ENCODE measurements around the gene IMPACT. TPM values are rescaled to one million over a fixed set of nuclear protein-coding genes. Genes with fewer than 3 reads are reported as not detected.

IMPACT gene
- total and polyA plus RNA-seq, 2 of the 8 experiments (the other 6 are each of a cell fraction or from before 2014, with no cell fraction given) = 31.1 to 44.6 TPM

DNA sequence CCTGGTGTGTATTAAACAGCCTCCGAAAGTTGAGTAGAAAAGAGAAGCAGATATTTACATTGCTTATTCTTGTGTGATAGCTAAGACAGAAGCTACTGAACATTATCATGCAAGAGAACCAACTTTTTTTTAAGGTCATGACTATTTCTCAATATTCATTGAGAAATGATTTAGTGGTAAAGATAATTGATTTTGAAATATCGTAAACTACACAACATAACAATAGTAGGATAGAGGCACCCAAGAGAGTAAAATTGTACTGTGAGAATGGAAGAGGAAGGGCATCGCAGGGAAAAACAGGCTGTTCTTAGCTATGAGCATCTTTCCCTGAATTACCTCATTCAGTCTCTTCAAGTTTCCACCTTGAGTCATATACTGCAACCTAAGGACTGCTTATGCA lies 59.2 kb downstream of the IMPACT start (continued):
- no peak for TF ChIP-seq CHD7 (IDR thresholded peaks at IDR 0.05; ENCODE audit: insufficient replicate concordance, low read length)

Measured in H1 (cell line).